SK-N-SH treated with all-trans-retinoic acid at 6 μM for 48 hours (cell line): ENCODE measurements around the gene SVIL.

Experiments
- ATAC-seq: fragments of 200-7000 bp; cut with Tn5 transposase; 3 replicates; pipeline ENCODE4 v1.9.1; 2020; ENCODE audit warnings: mild to moderate bottlenecking, moderate library complexity
- ARNTL ChIP-seq: fragments of 450-650 bp; formaldehyde crosslinking; IDR thresholded peaks from 2 replicates; pipeline ENCODE4 v1.5.0; 2020; ENCODE audit warnings: low read depth, mild to moderate bottlenecking, moderate library complexity, borderline replicate concordance
- CREB5 ChIP-seq: fragments of 250-450 bp; sonication (Bioruptor Pico); IDR thresholded peaks from 2 replicates; pipeline ENCODE4 v1.5.1; 2020; ENCODE audit warnings: low read depth, mild to moderate bottlenecking, moderate library complexity
- CSDC2 ChIP-seq: fragments of 250-450 bp; sonication (Bioruptor Pico); IDR thresholded peaks from 2 replicates; pipeline ENCODE4 v1.5.0; 2020; ENCODE audit warnings: mild to moderate bottlenecking, moderate library complexity
- CSRNP3 ChIP-seq: fragments of 250-450 bp; sonication (Bioruptor Pico); IDR thresholded peaks from 2 replicates; pipeline ENCODE4 v1.5.1; 2021; ENCODE audit warnings: mild to moderate bottlenecking, moderate library complexity
- ESRRG ChIP-seq: fragments of 250-450 bp; sonication (Bioruptor Pico); IDR thresholded peaks from 2 replicates; pipeline ENCODE4 v1.6.1; 2021; ENCODE audit warnings: mild to moderate bottlenecking
- GLIS3 ChIP-seq: fragments of 250-450 bp; sonication (Bioruptor Pico); IDR thresholded peaks from 2 replicates; pipeline ENCODE4 v1.5.0; 2020; ENCODE audit warnings: mild to moderate bottlenecking, moderate library complexity
- ISL1 ChIP-seq: fragments of 250-450 bp; sonication (Bioruptor Pico); IDR thresholded peaks from 2 replicates; pipeline ENCODE4 v2.1.2; 2022; ENCODE audit warnings: mild to moderate bottlenecking, moderate library complexity
- OSR1 ChIP-seq: fragments of 250-450 bp; sonication (Bioruptor Pico); IDR thresholded peaks from 2 replicates; pipeline ENCODE4 v1.8.0; 2022; ENCODE audit warnings: moderate library complexity, mild to moderate bottlenecking, inconsistent platforms
- PPARA ChIP-seq: fragments of 250-450 bp; sonication (Bioruptor Pico); IDR thresholded peaks from 2 replicates; pipeline ENCODE4 v1.5.0; 2020; ENCODE audit warnings: mild to moderate bottlenecking, borderline replicate concordance
- RARB ChIP-seq: fragments of 250-450 bp; sonication (Bioruptor Pico); IDR thresholded peaks from 2 replicates; pipeline ENCODE4 v1.8.0; 2021; ENCODE audit warnings: mild to moderate bottlenecking, moderate library complexity
- SNAI2 ChIP-seq: fragments of 250-450 bp; sonication (Bioruptor Pico); IDR thresholded peaks from 2 replicates; pipeline ENCODE4 v1.5.0; 2020; ENCODE audit warnings: mild to moderate bottlenecking, moderate library complexity
- TCF4 ChIP-seq: fragments of 250-450 bp; sonication (Bioruptor Pico); IDR thresholded peaks from 2 replicates; pipeline ENCODE4 v1.8.0; 2021; ENCODE audit warnings: mild to moderate bottlenecking, moderate library complexity, borderline replicate concordance
- TOX ChIP-seq: fragments of 250-450 bp; sonication (Bioruptor Pico); IDR thresholded peaks from 2 replicates; pipeline ENCODE4 v1.8.0; 2021; ENCODE audit warnings: mild to moderate bottlenecking, moderate library complexity, borderline replicate concordance
- ZC3H10 ChIP-seq: fragments of 250-450 bp; sonication (Bioruptor Pico); IDR thresholded peaks from 2 replicates; pipeline ENCODE4 v1.5.1; 2021; ENCODE audit warnings: mild to moderate bottlenecking, moderate library complexity
- ZFP3 ChIP-seq: fragments of 250-450 bp; sonication (Bioruptor Pico); IDR thresholded peaks from 2 replicates; pipeline ENCODE4 v1.5.0; 2020; ENCODE audit warnings: mild to moderate bottlenecking, moderate library complexity
- ZFP30 ChIP-seq: fragments of 450-650 bp; formaldehyde crosslinking; IDR thresholded peaks from 2 replicates; pipeline ENCODE4 v1.5.0; 2022; ENCODE audit warnings: mild to moderate bottlenecking, moderate library complexity
- ZNF565 ChIP-seq: fragments of 450-650 bp; formaldehyde crosslinking; conservative IDR thresholded peaks from 2 replicates; pipeline ENCODE4 v1.5.0; 2020; ENCODE audit warnings: low read depth, mild to moderate bottlenecking, moderate library complexity
- ZNF70 ChIP-seq: fragments of 450-650 bp; formaldehyde crosslinking; IDR thresholded peaks from 2 replicates; pipeline ENCODE4 v1.5.0; 2020; ENCODE audit warnings: mild to moderate bottlenecking, moderate library complexity
- ZNF8 ChIP-seq: fragments of 450-650 bp; formaldehyde crosslinking; IDR thresholded peaks from 2 replicates; pipeline ENCODE4 v1.5.0; 2020; ENCODE audit warnings: mild to moderate bottlenecking, moderate library complexity
- TF ChIP-seq, protein P1 (sequence below): fragments of 250-450 bp; sonication (Bioruptor Pico); IDR thresholded peaks from 2 replicates; pipeline ENCODE4 v1.8.0; 2021; ENCODE audit warnings: low read depth, mild to moderate bottlenecking, moderate library complexity, borderline replicate concordance
- TF ChIP-seq, protein P2 (sequence below): fragments of 250-450 bp; sonication (Bioruptor Pico); IDR thresholded peaks from 2 replicates; pipeline ENCODE4 v1.5.0; 2020; ENCODE audit warnings: mild to moderate bottlenecking, moderate library complexity

The SVIL gene

GRCh38 chr10:29669149-29669548 lies 34.4 kb upstream of the SVIL start:
- ATAC-seq, result no peak

GRCh38 chr10:29668628-29669027 lies 33.9 kb upstream of the SVIL start:
- no peak for ATAC-seq
- TF ChIP-seq GLIS3 (CRISPR knock-in tag), result no peak
- no peak for TF ChIP-seq ZNF8
- TF ChIP-seq ZC3H10, result no peak
- TF ChIP-seq ESRRG, result no peak
- TF ChIP-seq CREB5 (CRISPR knock-in tag), result no peak
- TF ChIP-seq SNAI2 (CRISPR knock-in tag), result no peak
- TF ChIP-seq ZNF70 (CRISPR knock-in tag), result no peak
- TF ChIP-seq, protein P1, sequence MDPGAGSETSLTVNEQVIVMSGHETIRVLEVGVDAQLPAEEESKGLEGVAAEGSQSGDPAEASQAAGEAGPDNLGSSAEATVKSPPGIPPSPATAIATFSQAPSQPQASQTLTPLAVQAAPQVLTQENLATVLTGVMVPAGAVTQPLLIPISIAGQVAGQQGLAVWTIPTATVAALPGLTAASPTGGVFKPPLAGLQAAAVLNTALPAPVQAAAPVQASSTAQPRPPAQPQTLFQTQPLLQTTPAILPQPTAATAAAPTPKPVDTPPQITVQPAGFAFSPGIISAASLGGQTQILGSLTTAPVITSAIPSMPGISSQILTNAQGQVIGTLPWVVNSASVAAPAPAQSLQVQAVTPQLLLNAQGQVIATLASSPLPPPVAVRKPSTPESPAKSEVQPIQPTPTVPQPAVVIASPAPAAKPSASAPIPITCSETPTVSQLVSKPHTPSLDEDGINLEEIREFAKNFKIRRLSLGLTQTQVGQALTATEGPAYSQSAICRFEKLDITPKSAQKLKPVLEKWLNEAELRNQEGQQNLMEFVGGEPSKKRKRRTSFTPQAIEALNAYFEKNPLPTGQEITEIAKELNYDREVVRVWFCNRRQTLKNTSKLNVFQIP (CRISPR knock-in tag), result no peak
- TF ChIP-seq ZFP3 (CRISPR knock-in tag), result no peak
- TF ChIP-seq, protein P2, sequence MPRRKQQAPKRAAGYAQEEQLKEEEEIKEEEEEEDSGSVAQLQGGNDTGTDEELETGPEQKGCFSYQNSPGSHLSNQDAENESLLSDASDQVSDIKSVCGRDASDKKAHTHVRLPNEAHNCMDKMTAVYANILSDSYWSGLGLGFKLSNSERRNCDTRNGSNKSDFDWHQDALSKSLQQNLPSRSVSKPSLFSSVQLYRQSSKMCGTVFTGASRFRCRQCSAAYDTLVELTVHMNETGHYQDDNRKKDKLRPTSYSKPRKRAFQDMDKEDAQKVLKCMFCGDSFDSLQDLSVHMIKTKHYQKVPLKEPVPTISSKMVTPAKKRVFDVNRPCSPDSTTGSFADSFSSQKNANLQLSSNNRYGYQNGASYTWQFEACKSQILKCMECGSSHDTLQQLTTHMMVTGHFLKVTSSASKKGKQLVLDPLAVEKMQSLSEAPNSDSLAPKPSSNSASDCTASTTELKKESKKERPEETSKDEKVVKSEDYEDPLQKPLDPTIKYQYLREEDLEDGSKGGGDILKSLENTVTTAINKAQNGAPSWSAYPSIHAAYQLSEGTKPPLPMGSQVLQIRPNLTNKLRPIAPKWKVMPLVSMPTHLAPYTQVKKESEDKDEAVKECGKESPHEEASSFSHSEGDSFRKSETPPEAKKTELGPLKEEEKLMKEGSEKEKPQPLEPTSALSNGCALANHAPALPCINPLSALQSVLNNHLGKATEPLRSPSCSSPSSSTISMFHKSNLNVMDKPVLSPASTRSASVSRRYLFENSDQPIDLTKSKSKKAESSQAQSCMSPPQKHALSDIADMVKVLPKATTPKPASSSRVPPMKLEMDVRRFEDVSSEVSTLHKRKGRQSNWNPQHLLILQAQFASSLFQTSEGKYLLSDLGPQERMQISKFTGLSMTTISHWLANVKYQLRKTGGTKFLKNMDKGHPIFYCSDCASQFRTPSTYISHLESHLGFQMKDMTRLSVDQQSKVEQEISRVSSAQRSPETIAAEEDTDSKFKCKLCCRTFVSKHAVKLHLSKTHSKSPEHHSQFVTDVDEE (CRISPR knock-in tag), result no peak
- TF ChIP-seq TCF4, result no peak
- no peak for TF ChIP-seq ZNF565 (CRISPR knock-in tag)
- no peak for TF ChIP-seq OSR1 (CRISPR knock-in tag)
- TF ChIP-seq CSDC2, result no peak
- no peak for TF ChIP-seq PPARA

More at GRCh38 chr10:29669149-29669548, 34.4 kb upstream of the SVIL start:
- TF ChIP-seq ISL1 (no peak), RARB (CRISPR knock-in tag) (no peak), GLIS3 (CRISPR knock-in tag) (no peak), PPARA (no peak), ZC3H10 (no peak), ZFP30 (CRISPR knock-in tag) (no peak), TCF4 (no peak), TOX (CRISPR knock-in tag) (no peak), ZNF70 (CRISPR knock-in tag) (no peak), CSRNP3 (CRISPR knock-in tag) (no peak), ESRRG (no peak), ZNF565 (CRISPR knock-in tag) (no peak), ZNF8 (no peak), ARNTL (CRISPR knock-in tag) (no peak), SNAI2 (CRISPR knock-in tag) (no peak), CREB5 (CRISPR knock-in tag) (no peak)
- TF ChIP-seq, protein P2 (CRISPR knock-in tag), result no peak
- TF ChIP-seq, protein P1 (CRISPR knock-in tag), result no peak
